Coronary artery (tissue), 2 donors: ENCODE data around the gene ACP3.

Source experiments
- DNase-seq: peaks from one replicate; pipeline ENCODE4 v3.0.0-alpha.2; 2017; ENCODE audit warnings: low spot score
- H3K27ac ChIP-seq, 2 donors: fragments of 200-600 bp; sonication (generic); one replicate each; pipeline ENCODE4 v1.5.1; 2016 to 2019
- H3K4me3 ChIP-seq: fragments of 200-600 bp; sonication (generic); 2 replicates; pipeline ENCODE4 v1.5.1; 2016; ENCODE audit warnings: mild to moderate bottlenecking, moderate library complexity
- CTCF ChIP-seq: fragments of 200-600 bp; sonication (generic); IDR thresholded peaks from one replicate; pipeline ENCODE4 v1.5.1; 2019; ENCODE audit warnings: antibody characterized with exemption

The ACP3 gene

GRCh38 chr3:132346841-132347736, 29.9 kb downstream of the ACP3 start:
- no peak for TF ChIP-seq CTCF
- no peak for DNase-seq
- Histone ChIP-seq H3K4me3 (no peak overlapping the region), H3K27ac (no peak overlapping the region)

- no peak for DNase-seq
- Histone ChIP-seq H3K4me3 (no peak overlapping the region), H3K27ac (no peak overlapping the region)
- TF ChIP-seq CTCF = no peak
Observed at GRCh38 chr3:132347811-132348210, 30.6 kb downstream of the ACP3 start.

GRCh38 chr3:132348531-132348930, 31.3 kb downstream of the ACP3 start:
- no peak for DNase-seq
- TF ChIP-seq CTCF = no peak
- H3K27ac ChIP-seq = no peak overlapping the region
- H3K4me3 ChIP-seq = no peak overlapping the region

GRCh38 chr3:132350814-132351213, 33.6 kb downstream of the ACP3 start:
- H3K27ac ChIP-seq = no peak overlapping the region
- no peak for DNase-seq
- TF ChIP-seq CTCF = no peak
- H3K4me3 ChIP-seq = no peak overlapping the region

- no peak for TF ChIP-seq CTCF
Observed at GRCh38 chr3:132351222-132351806, 34.1 kb downstream of the ACP3 start.

GRCh38 chr3:132352556-132353143, 35.4 kb downstream of the ACP3 start:
- peak; percentile 78 for TF ChIP-seq CTCF

More at GRCh38 chr3:132351222-132351806, 34.1 kb downstream of the ACP3 start:
- no peak for DNase-seq
- Histone ChIP-seq H3K27ac (no peak overlapping the region), H3K4me3 (no peak overlapping the region)

More at GRCh38 chr3:132352556-132353143, 35.4 kb downstream of the ACP3 start:
- Histone ChIP-seq H3K4me3 (no peak overlapping the region), H3K27ac (no peak overlapping the region)
- no peak for DNase-seq
